DND-41 (cell line): Measurements from ENCODE around the gene DNAH11.

Experiments used
- CTCF ChIP-seq: IDR thresholded peaks from 2 replicates; pipeline ENCODE4 v1.5.1; 2012; ENCODE audit warnings: borderline replicate concordance, low read length, moderate library complexity, mild to moderate bottlenecking; ENCODE audit not compliant: poor library complexity, severe bottlenecking; ENCODE audit errors: extremely low read depth
- EZH2 ChIP-seq: IDR thresholded peaks from 3 replicates; pipeline ENCODE4 v1.6.1; 2012; ENCODE audit warnings: borderline replicate concordance, low read depth, mild to moderate bottlenecking, moderate library complexity, low read length, inconsistent platforms; ENCODE audit not compliant: severe bottlenecking

- TF ChIP-seq CTCF: no peak
- no peak for TF ChIP-seq EZH2
These were observed 405.5 kb downstream of the DNAH11 start for GRCh38 chr7:21948364-21948763.
